Activated naive CD8-positive, alpha-beta T cell treated with anti-CD3 and anti-CD28 coated beads for 36 hours (primary cell): ENCODE results near the gene TAMALIN. TPM values are rescaled to one million over a fixed set of nuclear protein-coding genes. Genes with fewer than 3 reads are reported as not detected.

Experiments used
- DNase-seq: peaks from one replicate; pipeline ENCODE4 v3.0.0; 2021
- H3K27ac Mint-ChIP-seq: one replicate; pipeline ENCODE4 v1.8.0; 2022; ENCODE audit warnings: mild to moderate bottlenecking, moderate library complexity, mixed read lengths
- H3K27me3 Mint-ChIP-seq: one replicate; pipeline ENCODE4 v1.8.0; 2022; ENCODE audit warnings: mild to moderate bottlenecking, mixed read lengths
- H3K36me3 Mint-ChIP-seq: one replicate; pipeline ENCODE4 v1.8.0; 2021; ENCODE audit warnings: mild to moderate bottlenecking, mixed read lengths
- H3K4me1 Mint-ChIP-seq: one replicate; pipeline ENCODE4 v1.8.0; 2021; ENCODE audit warnings: mixed read lengths
- H3K4me3 Mint-ChIP-seq: one replicate; pipeline ENCODE4 v1.8.0; 2022; ENCODE audit warnings: mild to moderate bottlenecking, moderate library complexity, mixed read lengths
- H3K9me3 Mint-ChIP-seq: one replicate; pipeline ENCODE4 v1.8.0; 2022; ENCODE audit warnings: mixed read lengths
- total RNA-seq, 2 experiments: library from RNA; stranded (reverse); gene quantifications; one replicate each; pipeline ENCODE4 v1.2.3, GENCODE V29; 2021

TAMALIN gene
- total RNA-seq, 2 experiments from 2014 or later, result 9.1 to 11.3 TPM

GRCh38 chr12:52003591-52003990 is 3.2 kb upstream of the TAMALIN start:
- peaks cover 4% of the 10 kb centered on the region for H3K27me3 Mint-ChIP-seq
- DNase-seq, result no peak
- no peak overlapping the region for H3K27ac Mint-ChIP-seq
- no peaks in the 10 kb centered on the region for H3K9me3 Mint-ChIP-seq
- H3K4me3 Mint-ChIP-seq, result no peak overlapping the region
- H3K4me1 Mint-ChIP-seq, result peaks cover 19% of the 10 kb centered on the region
- peaks cover 3% of the 10 kb centered on the region for H3K36me3 Mint-ChIP-seq

- Mint-ChIP-seq H3K9me3 (no peaks in the 10 kb centered on the region), H3K4me1 (peaks cover 23% of the 10 kb centered on the region), H3K27ac (no peak overlapping the region), H3K4me3 (no peak overlapping the region), H3K27me3 (peaks cover 4% of the 10 kb centered on the region), H3K36me3 (peaks cover 3% of the 10 kb centered on the region)
- no peak for DNase-seq
These were observed 2.6 kb upstream of the TAMALIN start for GRCh38 chr12:52004042-52004648.

GRCh38 chr12:52005218-52005902 is 1.4 kb upstream of the TAMALIN start:
- Mint-ChIP-seq H3K36me3 (peaks cover 3% of the 10 kb centered on the region), H3K9me3 (no peaks in the 10 kb centered on the region), H3K4me3 (no peak overlapping the region), H3K27me3 (peaks cover 4% of the 10 kb centered on the region), H3K27ac (no peak overlapping the region), H3K4me1 (peaks cover 20% of the 10 kb centered on the region)
- DNase-seq, result no peak

GRCh38 chr12:52005903-52006703 is 643 bp upstream of the TAMALIN start:
- Mint-ChIP-seq H3K4me1 (peaks cover 20% of the 10 kb centered on the region), H3K4me3 (peak overlapping the region; percentile 84), H3K27ac (peak overlapping the region; percentile 38), H3K36me3 (peaks cover 7% of the 10 kb centered on the region), H3K27me3 (peaks cover 4% of the 10 kb centered on the region), H3K9me3 (no peaks in the 10 kb centered on the region)
- no peak for DNase-seq

GRCh38 chr12:52007158-52007921 is 594 bp downstream of the TAMALIN start:
- peak; percentile 60 for DNase-seq
- Mint-ChIP-seq H3K27ac (peak overlapping the region; percentile 87), H3K4me1 (peaks cover 20% of the 10 kb centered on the region), H3K27me3 (peaks cover 4% of the 10 kb centered on the region), H3K36me3 (peaks cover 11% of the 10 kb centered on the region), H3K4me3 (peak overlapping the region; percentile 92), H3K9me3 (no peaks in the 10 kb centered on the region)

GRCh38 chr12:52007982-52008510 is 1.3 kb downstream of the TAMALIN start:
- DNase-seq, result no peak
- Mint-ChIP-seq H3K36me3 (peaks cover 11% of the 10 kb centered on the region), H3K9me3 (no peaks in the 10 kb centered on the region), H3K4me1 (peaks cover 20% of the 10 kb centered on the region), H3K27me3 (peaks cover 4% of the 10 kb centered on the region), H3K4me3 (peak overlapping the region; percentile 92), H3K27ac (peak overlapping the region; percentile 87)

GRCh38 chr12:52009081-52009751 is 2.5 kb downstream of the TAMALIN start:
- DNase-seq, result no peak
- H3K36me3 Mint-ChIP-seq, result peaks cover 11% of the 10 kb centered on the region
- H3K27me3 Mint-ChIP-seq, result peaks cover 4% of the 10 kb centered on the region
- no peak overlapping the region for H3K27ac Mint-ChIP-seq
- H3K9me3 Mint-ChIP-seq, result no peaks in the 10 kb centered on the region
- H3K4me3 Mint-ChIP-seq, result no peak overlapping the region
- H3K4me1 Mint-ChIP-seq, result peaks cover 20% of the 10 kb centered on the region

- Mint-ChIP-seq H3K4me1 (peaks cover 20% of the 10 kb centered on the region), H3K36me3 (peaks cover 11% of the 10 kb centered on the region), H3K27ac (no peak overlapping the region), H3K9me3 (no peaks in the 10 kb centered on the region), H3K27me3 (peaks cover 4% of the 10 kb centered on the region), H3K4me3 (no peak overlapping the region)
- no peak for DNase-seq
These were observed 3.4 kb downstream of the TAMALIN start for GRCh38 chr12:52010152-52010622.

- peaks cover 4% of the 10 kb centered on the region for H3K27me3 Mint-ChIP-seq
- H3K27ac Mint-ChIP-seq, result no peak overlapping the region
- DNase-seq, result no peak
- no peak overlapping the region for H3K4me3 Mint-ChIP-seq
- H3K9me3 Mint-ChIP-seq, result no peaks in the 10 kb centered on the region
- peaks cover 18% of the 10 kb centered on the region for H3K4me1 Mint-ChIP-seq
- H3K36me3 Mint-ChIP-seq, result peaks cover 11% of the 10 kb centered on the region
These were observed 4.2 kb downstream of the TAMALIN start for GRCh38 chr12:52010692-52011601.

- Mint-ChIP-seq H3K27ac (no peak overlapping the region), H3K36me3 (peaks cover 11% of the 10 kb centered on the region), H3K9me3 (no peaks in the 10 kb centered on the region), H3K4me1 (peaks cover 12% of the 10 kb centered on the region), H3K27me3 (no peaks in the 10 kb centered on the region), H3K4me3 (no peak overlapping the region)
- no peak for DNase-seq
These were observed 5.0 kb downstream of the TAMALIN start for GRCh38 chr12:52011602-52012214.

- no peaks in the 10 kb centered on the region for H3K27me3 Mint-ChIP-seq
- H3K4me1 Mint-ChIP-seq, result peaks cover 5% of the 10 kb centered on the region
- H3K4me3 Mint-ChIP-seq, result no peak overlapping the region
- H3K27ac Mint-ChIP-seq, result peak overlapping the region; percentile 36
- no peaks in the 10 kb centered on the region for H3K9me3 Mint-ChIP-seq
- peaks cover 8% of the 10 kb centered on the region for H3K36me3 Mint-ChIP-seq
- no peak for DNase-seq
These were observed 7.0 kb downstream of the TAMALIN start for GRCh38 chr12:52013626-52014310.

GRCh38 chr12:52014567-52015530 is 8.1 kb downstream of the TAMALIN start:
- Mint-ChIP-seq H3K36me3 (peaks cover 8% of the 10 kb centered on the region), H3K9me3 (no peaks in the 10 kb centered on the region), H3K4me1 (no peaks in the 10 kb centered on the region), H3K27me3 (no peaks in the 10 kb centered on the region), H3K27ac (no peak overlapping the region), H3K4me3 (no peak overlapping the region)
- DNase-seq, result no peak
